Activated gamma-delta T cell (primary cell): Measurements from ENCODE around the gene TBXAS1.

ENCODE experiments used
- DNase-seq: peaks from one replicate; lab custom pipeline; 2025; lab: John Stamatoyannopoulos, UW

TBXAS1 gene

DNA sequence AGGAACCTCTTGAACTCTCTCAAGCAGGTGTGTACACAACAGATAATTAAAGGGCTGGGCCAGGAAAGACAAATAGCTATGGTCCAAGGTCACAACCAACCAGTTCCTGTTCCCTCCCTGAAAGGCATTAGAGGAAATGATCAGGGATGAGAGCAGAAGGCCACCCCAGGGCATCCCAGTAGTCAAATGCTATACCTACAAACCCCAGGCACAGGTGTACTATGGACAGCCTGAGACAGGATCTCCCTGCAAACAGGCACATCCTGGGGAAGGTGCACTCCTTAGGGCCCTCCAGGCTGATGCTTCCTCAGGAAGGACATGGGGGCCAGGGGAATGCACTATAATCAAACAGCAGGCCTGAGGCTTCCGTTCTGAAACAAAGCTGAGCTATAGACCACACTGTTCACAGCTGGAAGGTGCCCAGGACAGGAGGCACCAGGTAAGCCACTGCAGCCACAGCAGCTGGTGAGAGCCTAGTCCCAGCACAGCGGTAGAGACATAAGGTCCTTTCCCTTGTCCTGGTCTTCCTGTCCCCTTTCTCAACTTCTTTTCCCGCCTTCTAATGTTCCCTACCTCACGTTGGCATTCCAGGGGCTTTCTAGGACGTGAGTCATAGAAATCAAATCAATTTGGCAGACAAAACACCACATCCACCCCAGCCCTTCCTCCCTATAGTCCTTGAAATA lies 220.4 kb downstream of the TBXAS1 start:
- DNase-seq: no peak

DNA sequence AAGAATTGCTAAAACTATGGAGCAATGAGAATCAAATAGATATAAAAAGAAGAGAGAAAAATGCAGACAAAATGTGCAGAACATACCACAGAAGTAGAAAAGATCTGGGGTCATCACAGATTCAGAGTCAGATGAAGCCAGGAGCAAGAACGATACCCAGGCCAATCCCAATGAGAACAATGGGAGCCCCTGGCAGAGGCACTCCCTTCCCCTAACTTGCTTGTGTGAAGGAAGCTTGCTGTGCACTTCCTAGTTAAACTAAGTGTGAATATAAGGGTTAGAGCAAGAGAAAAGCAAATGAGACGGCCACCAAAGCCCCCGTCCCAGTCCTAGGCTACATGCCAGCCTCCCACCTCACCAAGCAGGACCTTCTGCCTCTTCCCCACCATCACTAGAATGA lies 221.0 kb downstream of the TBXAS1 start:
- DNase-seq: no peak

- no peak for DNase-seq
These were observed 222.8 kb downstream of the TBXAS1 start for GRCh38 chr7:140051820-140052219.

DNA sequence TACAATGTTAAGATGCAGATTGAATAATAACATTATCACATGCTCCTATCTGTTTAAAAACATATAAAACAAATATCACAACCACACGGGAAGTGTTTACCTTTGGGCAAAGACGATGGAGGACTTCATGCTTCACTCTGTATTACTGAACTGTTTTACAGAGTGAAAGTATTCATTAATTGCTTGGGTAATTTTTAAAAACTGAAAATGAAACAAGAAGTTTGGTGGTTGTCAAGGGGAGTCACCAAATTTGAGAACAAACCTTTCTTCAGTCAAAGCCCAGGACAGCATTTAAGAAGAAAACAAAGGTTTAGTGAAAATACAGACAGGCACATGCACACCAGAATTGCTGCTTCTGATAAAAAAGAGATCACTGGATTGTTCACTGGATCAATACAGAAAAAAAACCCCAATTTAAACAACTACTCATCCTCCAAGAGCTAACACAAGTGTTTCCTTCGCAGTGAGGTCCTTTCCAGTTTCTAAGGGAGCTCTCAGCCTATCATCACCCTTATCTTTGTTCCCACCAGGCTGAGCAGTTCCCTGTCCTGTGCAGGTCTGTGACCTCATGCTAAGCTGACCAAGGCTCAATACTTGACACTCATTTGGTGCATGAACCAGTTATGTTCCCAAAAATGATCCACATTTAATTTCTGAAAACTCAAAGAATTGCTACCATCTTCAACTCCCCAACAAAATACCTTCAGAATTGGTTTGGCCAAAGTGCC lies 224.9 kb downstream of the TBXAS1 start:
- DNase-seq: no peak

GRCh38 chr7:140054751-140055150 lies 225.7 kb downstream of the TBXAS1 start:
- no peak for DNase-seq

DNA sequence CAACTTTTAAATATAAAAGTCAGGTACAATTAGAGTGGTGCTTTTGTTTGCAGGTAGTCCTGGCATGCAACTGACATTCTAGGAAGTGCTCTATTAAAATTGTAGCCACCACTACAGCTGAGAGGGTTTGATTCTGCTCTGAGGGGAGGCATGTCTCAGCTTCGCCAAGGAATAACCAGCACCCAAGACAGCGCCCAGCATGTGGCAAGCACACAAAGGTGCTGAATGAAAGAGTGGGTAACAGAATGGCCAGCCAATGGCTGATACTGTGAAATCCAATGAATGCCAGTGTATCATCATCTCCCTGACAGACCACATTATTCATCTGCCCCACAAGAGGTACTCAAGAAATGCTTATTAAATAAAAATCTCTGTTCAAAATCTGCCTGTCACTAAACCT lies 226.8 kb downstream of the TBXAS1 start:
- no peak for DNase-seq

- no peak for DNase-seq
These were observed 227.5 kb downstream of the TBXAS1 start for GRCh38 chr7:140056431-140057142.

DNA sequence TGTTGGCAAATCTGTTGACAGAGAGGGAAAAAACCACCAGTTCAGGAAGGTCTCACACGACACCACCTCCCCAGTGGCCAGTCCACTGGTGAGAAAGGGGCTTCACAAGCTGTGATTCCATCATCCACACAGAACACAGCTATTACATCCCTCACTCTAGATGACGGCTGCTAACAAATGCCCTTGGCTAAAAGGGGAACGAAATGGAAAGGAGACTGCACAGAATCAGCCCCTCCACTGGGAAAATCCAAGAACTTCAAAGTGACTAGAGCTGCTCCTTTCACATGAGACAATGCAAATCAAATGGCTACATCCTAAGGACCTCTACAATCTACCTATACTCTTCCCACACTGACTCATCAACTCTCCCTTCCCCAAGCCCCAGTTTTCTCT lies 228.1 kb downstream of the TBXAS1 start:
- no peak for DNase-seq

DNA sequence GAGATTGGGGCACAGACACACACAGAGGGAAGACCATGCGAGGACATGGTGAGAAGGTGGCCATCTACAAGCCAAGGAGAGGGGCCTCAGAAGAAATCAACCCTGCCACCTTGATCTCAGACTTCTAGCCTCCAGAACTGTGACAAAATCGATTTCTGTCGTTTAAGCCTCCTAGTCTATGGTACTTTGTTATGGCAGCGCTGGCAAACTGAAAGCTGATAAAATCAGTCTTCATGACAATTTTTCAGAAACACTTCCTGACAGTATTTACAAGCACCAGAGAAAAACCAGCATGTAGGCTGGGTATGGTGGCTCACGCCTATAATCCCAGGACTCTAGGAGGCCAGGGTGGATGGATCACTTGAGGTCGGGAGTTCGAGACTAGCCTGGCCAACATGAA lies 229.5 kb downstream of the TBXAS1 start:
- DNase-seq: no peak

DNA sequence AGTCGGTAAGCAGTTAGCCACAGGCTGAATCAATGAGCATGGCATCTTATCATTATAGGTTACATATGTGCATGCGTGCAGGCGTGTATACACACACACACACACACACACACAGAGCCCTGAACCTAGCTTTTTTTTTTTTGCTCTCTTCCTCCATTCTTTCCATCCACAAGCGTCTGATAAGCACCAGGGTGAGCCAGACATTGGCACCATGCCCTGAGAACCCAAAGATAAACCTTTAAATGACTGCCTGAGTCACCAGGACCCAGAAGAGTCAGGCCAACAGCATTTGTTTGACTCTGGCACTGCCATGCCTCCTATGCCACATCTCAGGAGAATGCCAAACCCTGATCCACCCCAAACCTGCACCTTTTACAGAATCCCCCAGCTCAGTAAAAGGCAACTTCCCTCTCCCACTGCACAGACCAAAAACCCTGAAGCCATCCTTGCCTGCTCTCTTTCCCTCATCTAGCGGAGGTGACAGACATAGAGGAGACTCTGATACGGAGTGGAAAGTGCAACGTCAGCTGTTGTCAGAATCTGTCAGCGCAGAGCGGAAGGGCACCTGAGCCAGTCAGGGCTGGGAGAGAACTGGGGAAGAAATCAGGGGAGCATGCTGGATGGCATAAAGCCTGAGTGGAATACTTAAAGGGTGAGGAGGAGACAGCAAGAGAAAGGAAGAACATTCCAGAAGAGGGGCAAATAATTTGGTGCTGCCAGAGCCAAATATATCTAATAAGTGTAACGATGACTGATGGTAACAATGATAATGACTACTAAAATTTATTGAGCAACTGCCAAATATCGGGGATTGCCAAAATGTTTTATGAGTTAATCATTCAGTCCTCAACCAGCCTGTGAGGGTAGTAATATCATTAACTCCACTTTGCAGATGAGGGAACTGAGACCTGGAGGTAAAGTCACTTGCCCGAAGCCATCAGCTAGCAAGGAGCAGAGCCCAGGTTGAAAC lies 230.5 kb downstream of the TBXAS1 start:
- no peak for DNase-seq

GRCh38 chr7:140060243-140060630 lies 231.2 kb downstream of the TBXAS1 start:
- DNase-seq: no peak

DNA sequence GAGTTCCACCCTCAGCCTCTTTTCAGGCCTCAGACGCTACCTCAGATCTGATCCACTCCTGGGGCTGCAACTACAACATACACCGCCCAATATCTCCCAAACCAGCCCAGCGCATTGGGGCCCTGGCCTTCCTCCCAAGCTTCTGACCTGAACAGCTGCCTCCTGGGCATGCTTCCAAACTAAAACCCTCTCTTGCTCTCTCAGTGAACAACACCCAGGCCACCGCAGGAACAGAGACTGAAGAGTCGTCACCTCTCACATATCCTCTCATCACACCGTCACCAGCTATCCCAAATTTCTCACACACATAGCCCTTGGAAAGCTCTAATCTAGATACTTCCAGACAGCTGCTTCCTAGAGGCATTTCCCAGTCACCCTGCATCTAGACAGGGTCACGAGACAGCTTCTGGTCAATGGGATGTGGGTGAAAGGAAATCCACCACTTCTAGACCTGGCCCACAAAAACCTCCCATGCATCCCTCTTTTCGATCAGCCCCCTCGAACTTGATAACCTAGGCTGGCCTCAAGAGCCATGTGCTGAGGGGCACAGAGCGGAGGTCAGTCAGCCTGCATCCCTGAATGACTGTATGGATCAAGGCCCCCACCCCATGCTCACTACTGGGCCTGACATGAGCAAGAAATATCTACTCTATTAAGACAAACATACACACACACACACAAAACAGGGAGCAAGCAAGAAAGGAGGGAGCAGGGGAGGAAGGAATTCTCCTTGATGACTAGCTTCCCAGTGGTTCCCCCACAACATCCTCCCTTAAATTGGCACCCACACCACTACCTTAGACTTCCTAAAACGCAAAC lies 231.9 kb downstream of the TBXAS1 start:
- no peak for DNase-seq

DNA sequence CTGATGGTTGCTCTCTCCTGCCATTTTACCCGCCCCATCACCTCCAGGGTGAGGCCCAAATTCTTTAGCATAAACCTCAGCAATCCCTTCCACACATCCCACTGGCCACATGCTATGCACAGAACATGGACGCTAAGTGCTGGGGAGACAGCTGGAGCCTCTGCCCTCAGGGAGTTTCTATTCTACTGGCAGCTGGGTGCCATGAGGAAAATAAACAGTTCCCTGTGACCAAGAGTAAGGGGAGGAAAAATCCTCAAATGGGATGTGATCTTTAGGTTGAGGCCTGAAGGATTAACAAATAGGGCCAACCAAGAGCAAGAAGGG lies 232.5 kb downstream of the TBXAS1 start:
- DNase-seq: no peak

DNA sequence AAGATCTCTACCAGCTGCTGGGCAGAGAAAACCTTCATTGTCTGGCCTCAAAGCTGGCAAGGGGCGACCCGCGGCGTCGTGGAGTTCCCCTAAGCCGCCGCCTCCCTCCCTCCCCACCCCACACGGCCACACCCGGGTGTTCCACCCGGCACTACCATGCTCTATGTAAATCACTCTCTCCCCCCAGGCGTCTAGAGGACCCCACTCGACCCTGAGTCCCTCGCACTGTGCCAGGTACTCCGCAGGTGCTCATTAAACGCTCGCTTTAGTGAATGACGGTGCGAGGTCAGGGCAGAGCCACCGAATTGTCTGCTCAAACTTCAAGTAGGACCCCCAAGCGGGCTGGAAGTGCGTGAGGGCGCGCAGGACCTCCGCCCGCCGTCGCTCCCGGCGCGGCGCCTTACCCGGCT lies 233.1 kb downstream of the TBXAS1 start:
- DNase-seq: peak; percentile 43

DNA sequence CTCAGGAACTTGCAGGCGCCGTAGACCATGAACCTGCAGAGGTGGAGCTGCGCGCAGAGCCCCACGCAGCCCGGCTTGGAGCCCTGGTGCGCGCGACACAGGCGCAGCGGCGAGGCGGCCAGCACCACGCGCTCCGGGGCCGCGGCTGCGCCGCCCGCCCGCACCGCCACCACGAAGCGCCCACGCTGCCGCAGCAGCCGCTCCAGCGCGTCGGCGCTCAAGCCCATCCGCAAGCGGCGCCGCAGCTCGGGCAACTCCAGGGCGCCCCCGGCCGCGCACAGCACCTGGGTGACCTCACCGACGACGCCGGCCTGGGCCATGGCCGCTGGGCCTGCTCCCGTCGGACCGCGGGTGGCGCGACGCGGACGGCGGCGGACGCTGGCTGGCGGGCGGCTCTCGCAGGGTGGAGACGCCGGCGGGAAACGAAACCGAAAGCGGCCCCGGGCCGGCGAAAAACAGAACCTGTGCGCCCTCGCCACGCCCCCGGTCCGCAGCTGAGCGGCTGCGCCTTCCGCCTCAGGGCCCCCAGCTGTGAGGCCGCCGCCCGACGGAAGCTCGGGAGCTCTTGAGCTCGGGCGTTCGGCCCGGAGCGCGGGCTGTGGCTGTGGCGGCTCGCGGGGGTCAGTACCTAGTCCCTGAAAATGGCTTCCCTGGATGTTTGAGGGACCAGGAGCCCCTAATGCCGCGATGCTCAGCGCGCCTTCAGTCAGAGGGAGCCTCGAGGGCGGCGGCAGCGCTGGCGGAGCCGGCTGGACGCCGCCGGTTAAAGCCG lies 233.7 kb downstream of the TBXAS1 start, which contains the start of gene PARP12:
TSS of gene PARP12 (minus strand) at position 424 of the 772 bp plus-strand sequence. CDS start at position 320, 104 bp downstream.
- DNase-seq: peak; percentile 84

GRCh38 chr7:140067052-140067451 lies 238.0 kb downstream of the TBXAS1 start:
- DNase-seq: no peak

DNA sequence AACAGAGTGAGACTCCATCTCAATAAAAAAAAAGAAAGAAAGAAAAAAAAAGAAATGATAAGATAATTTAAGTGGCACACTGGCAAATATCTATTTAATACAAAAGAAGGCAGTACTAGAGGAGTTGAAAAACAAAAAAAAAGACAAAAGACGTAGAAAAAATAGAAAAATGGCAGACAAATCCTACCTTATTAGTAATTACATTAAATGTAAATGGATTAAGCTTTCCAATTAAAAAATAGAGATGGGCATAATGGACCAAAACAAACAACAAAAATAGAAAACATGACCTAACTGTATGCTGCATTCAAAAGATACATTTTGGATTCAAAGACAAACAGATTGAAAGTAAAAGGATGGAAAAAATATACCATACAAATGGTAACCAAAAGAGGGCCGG lies 239.0 kb downstream of the TBXAS1 start:
- DNase-seq: no peak

GRCh38 chr7:140069298-140069949 lies 240.4 kb downstream of the TBXAS1 start:
- no peak for DNase-seq
